DMS53 treated with DMSO at 0.1 percent for 48 hours (cell line): ENCODE results near the gene SETBP1.
A peak's percentile ranks its signal among the peaks of the same experiment; 100 is the strongest.

Source experiments
- DNase-seq: peaks from one replicate; lab custom pipeline; 2025; ENCODE audit not compliant: unreplicated experiment; lab: John Stamatoyannopoulos, UW

The SETBP1 gene

DNA sequence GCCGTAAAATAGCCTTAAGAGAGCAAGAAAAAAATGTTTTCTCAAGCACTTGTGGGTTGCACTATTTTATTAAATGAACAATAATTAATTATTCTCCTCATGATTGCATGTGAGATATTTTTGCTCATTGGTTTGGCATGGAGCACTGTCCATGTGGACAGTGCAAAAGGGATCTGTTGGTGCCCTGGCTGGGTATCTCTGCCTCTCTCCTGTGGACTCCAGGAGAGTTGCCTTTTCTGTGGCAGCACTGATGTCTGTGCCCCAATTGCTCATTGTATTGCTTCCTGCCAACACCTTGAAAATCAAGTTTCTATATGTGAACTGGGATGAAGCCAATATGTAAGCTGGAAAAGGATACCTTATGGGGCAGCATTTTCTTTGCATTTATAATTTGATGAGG, 131.7 kb downstream of the SETBP1 start:
- no peak for DNase-seq

DNA sequence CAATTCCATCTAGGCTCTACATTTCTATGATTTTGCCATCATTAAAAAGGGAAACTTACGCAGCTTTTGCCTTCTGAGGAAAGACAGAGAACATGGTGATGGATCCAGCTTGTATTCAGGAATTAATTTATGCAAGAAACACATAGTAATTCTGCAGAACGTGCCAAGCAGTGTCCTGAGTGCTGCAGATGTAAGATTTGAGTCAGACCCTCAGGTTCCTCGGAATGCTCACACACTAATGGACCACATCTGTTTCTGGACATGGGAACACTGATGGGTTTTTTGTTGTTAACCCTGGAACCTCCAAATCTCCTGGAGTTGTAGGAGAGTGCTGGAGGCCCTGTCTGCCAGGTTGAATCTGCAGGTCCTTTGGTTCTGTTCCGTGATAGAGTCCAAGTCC, 132.9 kb downstream of the SETBP1 start:
- DNase-seq: no peak

DNA sequence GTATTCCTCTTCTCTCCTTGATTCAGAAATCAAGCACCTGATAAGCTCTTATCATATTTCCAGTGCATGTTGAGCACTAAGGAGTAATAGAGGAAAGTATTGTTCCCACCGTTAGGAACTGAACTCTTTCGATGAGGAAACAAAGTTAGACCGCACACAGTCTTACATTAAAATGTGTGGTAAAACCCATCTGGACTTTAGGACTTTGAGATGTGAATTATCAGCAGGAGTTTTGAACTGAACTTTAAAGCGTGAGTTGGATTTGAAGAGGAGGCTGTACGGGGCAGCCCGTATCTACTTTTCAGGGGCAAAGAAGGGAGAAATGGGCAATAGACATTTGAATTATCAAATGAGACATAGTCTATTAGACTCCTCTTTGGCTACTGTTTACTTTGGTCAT, 134.4 kb downstream of the SETBP1 start:
- no peak for DNase-seq

DNA sequence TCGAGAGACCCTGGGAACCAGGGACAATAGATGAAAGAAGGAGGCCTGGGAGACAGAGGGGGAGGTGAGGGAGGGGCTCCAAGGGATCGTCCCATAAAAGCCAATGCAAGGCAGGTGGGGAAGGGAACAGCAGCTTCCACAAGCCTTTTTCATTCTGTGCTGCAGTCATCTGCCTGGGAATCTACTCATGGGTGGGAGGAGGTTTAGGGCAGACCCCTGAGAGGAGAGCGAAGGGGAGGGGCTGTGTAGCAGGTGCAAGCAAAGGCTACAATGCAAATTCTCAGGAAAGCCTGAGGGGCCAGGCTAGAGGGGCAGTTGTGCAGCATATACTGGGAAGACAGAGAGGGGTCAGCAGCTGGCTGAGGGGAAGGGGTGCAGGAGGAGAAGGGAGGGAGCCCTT, 135.4 kb downstream of the SETBP1 start:
- DNase-seq: no peak

DNA sequence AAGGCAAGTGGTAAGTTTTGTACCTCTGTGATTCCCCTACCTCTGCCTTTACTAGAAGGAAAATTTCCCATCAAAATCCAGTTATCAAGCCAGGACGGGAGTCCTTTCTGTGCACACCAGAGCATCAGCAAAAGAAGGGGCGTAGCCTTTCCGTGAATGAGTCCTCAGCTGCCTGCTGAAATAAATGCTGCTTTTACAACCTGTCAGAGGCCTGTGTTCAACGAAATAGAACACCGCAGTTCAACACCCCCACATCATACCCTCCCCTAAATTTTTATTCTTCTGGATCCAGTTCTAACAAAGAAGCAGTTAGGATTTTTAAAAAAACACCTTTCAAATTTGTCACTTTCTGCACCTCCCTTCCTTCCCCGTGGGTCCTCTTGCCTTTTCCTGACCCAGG, 135.8 kb downstream of the SETBP1 start:
- DNase-seq: no peak

DNA sequence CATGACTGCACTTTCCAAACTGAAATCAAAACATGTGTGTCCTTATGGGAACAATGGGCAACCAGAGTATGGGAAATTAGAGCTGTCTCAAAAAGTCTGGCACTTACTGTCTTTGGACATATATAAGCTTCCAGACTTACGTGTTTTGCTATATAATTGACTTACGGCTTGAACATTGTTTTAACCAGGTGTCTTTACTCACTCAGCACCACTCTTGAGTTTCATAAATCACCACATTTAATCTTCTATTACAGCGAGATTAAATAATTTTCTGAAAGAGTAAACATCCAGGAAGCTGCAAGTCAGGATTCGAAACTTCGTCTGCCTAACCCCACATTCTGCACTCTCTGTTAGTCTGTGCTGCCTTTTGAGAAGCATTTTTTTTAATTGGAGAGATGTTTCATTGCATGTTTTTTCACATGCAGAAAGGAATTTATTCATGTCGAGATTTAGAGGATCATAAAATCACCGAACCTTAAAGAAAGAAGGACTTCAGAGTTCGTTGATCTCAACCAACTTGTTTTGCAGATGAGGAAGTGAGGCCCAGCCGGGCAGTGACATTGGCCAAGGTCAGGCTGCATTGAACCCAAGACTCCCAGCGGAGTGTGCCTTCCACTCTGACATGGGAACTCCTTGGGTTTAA, 137.3 kb downstream of the SETBP1 start:
- no peak for DNase-seq

DNA sequence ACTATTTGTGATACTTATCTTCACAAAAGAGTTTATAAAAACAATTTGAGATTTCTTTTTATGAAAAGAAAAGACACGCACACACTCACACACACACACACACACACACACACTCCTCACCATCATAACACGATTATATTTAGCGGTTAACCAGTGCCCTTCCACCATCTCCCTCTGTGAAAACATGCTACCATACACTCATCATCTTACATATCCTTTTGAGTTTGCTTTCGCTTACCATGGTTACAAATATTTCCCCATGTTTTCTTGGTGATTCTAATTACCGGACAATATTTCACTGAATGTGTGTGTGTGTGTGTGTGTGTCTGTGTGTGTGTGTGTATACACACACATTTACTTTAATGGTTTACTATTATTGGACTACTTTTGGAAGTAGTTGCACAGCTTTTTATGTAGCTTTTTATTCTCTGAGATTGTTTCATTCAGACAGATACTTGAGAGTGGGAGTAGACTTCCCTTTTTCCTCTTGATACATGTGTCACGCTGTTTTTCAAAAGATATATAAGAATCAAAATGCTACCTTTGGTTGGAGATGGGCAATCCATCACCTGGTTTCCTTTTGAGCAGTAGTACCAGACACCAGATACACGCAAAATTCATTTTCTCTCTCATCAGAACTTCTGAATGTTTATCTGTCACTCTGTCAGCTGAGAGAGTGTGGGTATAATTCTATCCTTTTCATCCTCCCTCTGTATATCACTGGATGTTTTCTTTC, 138.1 kb downstream of the SETBP1 start:
- DNase-seq: no peak

DNA sequence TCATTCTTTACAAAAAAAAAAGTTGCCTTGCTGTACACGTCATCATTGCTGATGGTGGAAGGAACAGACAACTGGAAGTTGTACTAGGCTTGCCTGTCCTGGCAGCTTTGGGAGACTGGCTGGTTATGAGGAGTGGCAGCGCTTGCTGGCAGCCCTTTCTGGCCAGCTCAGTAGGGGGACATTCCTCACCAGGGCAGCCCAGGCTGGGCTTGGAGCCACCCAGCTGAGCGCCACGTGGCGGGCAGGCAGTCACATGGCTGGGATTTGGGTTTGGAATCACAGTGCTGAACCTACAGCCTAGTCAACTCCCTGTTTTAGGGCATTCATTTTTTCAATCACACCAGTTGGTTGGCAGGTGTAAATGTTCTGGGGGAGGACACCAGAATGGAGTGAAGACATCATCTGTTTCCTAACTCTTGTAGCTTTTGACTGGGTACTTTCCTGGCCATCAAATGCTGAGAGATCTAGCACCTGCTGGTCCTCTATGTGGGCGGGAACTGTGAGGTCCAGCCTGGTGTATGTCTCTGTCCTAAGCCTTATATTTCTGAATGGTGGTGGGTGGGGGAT, 139.3 kb downstream of the SETBP1 start:
- DNase-seq: no peak

DNA sequence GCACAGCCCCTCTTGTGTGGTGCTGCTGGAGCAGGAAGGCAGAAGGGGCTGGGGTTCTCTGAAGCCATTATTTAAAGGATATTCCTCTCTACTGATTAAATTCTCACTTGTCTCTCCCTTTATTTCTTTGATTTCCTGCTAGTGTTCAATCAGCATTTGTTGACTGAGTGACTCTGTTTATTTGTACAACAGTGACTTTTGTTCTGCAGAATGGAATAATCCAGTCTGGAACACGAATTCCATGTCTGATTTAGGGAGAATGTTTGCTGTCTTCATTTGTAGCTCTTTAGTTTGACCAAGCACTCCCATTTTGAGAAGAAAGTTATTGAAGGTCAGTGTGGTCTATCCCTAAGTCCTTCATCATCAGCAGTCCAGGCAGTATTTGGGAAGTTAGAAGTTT, 141.2 kb downstream of the SETBP1 start:
- DNase-seq: peak; percentile 78

DNA sequence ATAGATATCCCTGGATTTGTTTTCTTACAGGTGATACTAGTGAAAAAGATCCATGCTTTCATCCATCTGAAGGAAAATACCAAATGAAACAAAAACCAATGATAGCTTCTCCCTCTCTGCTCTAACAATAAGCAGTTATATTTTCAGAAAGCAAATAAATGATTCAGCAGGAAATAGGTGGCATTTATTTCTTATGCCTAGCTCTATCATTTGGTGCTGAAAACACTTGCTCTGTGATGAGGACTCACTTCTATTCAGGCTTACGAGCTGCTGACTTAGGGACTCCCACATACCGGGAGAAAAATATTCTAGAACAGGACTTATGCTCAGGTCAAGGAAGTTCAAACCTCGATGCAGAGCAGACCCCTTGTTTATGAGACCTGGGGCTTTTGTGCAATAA, 142.6 kb downstream of the SETBP1 start:
- peak; percentile 35 for DNase-seq

DNA sequence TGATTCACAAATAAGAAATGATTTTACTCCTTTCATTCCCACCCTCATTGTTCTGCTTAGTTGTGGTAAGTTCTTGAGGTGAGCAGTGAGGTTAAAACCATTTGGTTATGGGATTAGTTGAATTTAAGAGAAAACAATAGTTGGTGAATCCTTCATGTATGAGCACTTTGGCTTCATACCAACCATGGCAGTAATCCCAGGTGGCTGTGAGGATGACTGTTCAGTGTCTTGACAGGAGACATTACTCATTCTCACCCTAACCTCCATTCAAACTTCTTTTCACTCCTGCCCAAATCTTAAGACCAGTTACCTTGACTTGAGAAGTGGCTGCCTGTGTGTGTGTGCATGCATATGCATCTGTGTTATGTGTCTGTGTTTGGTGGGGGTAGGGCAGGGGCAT, 143.1 kb downstream of the SETBP1 start:
- no peak for DNase-seq

DNA sequence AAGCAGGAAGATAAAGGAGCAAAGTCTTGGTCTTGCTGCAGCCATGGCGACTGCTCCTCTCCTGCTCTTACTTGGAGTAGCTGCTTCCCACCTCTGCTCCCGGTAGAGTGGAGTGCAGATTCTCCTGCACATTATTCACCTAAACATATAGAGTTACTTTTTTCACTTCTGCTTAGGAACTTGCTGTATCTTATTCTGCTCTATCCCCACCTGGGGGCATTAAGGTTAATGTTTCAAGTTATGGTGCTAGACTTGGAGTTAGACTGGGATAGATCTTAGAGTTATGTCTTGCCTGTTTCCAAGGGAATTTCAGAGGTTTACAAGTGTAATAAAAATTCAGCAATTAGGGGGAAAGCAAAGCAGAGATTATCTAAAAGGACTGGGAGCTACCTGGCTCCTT, 144.2 kb downstream of the SETBP1 start:
- DNase-seq: no peak

DNA sequence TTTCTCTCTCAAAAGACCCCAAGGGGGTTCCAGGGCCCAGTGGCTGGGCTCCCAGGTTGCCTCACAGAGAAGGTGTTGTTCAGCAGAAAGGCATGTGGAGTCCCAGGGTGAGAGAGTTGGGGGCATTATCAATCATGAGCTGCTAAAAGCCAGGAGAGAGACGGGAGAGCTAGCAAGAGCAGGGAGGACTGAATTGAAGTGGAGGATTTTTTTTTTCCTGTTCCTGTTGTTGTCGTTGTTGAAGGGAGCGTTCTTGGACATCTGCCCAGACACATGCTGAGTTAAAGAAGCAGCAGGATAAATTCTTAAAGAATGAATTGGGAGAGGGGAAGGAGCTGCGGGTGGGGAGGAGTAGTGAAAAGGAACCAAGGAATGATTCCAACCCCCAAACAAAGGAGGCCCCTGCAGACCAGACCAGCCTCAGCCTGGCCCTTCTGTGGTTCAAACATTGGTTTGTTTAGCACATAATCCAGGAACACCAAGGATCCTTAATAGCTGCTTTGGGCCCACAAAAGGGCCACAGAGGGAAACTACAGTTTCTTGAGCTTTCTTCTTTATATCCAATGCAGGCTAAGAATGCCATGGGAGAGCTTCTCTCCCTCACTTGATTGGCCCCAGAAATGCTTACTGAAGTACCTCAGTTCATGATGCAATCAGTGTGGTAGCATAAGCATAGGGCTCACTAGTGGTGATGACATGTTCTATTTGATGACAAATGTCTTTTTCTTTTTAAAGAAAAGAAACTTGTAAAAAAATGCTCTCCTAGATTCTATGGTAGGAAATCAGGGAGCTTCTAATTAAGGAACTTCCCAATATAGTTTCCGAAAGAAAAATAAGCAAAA, 146.0 kb downstream of the SETBP1 start:
- DNase-seq: peak; percentile 66

DNA sequence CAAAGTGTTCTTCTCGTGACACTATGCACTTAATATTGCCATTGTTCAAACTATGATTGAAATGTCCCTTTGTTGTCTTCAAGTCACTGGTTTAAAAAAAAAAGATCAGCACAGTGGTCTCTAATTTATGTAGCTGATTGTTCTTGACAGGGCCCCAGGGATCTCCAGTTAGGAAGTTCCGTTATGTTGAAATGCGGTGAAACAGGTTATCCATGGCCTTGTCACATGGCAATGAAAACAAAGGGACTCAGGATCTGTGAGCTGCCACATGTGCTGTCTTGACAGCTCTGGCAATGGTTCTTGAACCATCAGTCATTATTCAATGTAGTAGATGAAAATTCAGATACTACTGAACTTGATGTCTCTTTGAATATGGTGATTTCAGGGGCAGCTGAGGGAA, 147.4 kb downstream of the SETBP1 start:
- DNase-seq: no peak

DNA sequence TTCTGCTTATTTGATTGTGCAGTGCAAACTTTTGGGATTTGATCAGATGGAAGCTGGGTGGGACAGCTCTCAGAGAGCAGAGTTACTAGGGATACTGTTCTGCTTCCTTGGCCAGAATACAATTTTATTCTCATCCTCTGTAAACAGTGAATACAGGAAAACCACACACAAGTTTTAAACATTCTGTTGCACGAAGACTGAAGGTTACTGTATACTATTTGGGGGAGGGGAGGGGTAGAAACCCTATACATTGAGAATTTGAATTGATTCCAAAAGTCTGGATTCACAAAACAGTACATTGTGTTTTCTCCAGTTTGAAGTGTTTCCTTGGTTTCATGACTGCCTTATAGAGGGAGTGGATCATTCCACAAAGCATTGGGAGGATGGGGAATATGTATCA, 149.9 kb downstream of the SETBP1 start:
- no peak for DNase-seq

DNA sequence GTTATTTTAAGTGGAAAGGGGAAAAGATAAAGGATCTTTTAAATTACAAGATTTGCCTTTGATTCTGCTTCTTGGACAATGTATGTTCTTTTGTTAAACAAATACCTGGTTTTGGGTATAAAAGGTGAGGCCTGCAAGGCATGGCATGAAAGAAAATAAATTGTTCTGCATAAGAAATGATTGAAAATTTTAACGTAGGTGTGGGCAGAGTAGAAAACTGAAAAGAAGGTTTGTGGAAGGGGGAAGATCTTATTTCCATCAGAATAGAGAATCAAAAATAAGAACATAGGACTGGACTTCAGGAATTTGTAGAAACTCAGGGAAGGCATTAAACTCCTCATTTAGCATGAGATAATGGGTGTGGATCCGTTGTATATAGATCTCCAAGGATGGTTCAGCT, 153.1 kb downstream of the SETBP1 start:
- DNase-seq: no peak

DNA sequence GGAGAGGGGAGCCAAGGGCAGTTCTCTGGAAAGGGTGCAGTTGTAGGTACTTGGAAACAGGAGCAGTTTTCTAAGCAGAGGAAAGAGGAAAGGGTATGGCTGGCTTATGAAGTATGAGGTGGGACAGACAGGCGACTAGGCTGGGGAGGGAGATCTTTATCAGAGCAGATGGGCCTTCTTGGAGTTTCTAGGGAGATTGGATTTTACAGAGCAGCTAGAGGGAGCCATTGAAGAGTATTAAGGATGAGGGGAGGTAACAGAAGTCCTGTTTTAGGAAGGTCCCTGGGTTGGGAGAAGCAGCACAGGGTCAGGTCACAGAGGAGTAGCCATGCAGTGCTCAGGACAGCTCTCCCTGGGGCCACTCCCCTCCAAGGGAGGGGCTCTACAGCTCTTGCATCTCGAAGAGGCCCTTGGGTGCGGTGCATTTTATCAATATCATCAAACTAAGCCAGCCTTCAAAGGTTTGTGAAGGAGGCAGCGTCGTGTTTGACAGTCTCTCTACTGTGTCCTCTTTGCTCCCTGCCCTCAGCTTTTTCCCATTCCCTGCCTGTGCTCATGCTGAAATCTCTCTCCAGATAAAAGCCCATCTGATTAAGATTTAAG, 154.3 kb downstream of the SETBP1 start:
- no peak for DNase-seq

DNA sequence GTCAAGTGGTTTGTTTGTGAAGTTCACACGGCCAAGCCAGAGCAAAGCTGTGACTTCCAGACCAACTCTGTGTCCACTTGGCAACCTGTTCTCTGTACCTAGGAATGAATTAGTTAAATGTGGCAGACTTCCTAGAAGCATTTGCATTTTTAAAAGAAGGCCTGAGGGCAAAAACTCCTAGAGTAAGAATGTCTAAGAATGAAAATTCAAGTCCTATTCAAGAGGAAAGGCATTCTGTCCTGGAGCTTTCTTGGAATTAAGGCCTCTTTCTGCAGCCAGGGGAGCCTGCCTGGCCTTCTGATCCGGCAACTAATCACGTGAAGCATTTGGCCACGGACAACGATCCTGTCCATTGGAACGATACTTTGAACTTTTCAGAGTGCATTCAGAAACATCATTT, 155.0 kb downstream of the SETBP1 start:
- no peak for DNase-seq

DNA sequence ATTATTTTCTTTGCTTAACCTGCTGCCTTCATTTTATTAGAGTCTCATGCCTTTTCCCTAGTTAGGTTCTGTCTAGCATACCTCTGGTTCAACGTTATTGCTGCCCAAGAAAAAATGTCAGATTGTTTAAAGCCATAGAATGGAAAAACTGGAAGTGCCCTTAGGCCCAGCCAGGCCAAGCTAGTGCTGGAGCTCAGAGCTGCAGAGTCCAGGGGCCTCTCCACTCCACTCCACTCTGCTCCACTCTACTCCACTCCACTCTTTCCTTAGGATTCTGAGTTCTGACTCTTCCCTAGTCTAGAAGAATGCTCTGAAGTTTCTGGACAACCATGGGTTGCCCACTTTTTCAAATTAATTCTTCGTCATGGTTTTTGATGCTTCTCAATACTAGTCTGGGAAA, 155.6 kb downstream of the SETBP1 start:
- no peak for DNase-seq

DNA sequence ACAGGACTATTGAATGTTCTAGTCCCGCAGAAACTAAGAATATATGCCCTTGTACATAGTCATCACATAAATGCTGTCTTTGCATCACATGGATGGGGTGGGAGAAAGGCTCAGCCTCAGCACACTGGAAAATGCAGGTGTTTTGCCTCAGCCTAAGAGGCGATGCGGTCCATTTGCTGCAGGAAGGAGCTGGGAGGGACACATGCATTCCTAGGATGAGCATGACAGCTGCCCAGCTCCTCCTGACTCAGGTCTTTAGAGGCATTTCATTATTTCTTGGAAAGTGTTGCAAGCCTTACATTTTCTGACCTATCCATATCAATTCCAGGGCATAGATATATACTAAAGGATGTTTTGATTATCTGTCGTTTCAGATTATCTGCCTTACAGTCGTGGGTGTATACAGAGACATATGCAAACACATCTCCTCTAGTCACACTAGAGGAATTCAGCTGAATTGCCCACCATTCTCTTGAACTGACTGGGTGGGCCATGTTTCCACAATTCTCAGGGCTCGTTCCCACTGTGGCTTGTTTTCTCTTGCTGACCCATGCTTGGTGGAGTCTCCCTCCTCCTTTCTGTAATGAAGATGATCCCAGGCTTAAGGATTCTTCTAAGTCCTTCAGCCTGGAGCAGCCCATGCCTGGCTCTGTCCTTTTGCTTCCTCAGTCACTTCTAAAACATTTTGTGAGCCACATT, 156.9 kb downstream of the SETBP1 start:
- no peak for DNase-seq
